Anterior cingulate cortex (tissue), 58 donors: Measurements from ENCODE around the gene CMYA5.

ENCODE experiments used
- DNase-seq, 58 donors: peaks; one replicate each; lab custom pipeline; 2025; lab: John Stamatoyannopoulos, UW

Gene CMYA5

DNA sequence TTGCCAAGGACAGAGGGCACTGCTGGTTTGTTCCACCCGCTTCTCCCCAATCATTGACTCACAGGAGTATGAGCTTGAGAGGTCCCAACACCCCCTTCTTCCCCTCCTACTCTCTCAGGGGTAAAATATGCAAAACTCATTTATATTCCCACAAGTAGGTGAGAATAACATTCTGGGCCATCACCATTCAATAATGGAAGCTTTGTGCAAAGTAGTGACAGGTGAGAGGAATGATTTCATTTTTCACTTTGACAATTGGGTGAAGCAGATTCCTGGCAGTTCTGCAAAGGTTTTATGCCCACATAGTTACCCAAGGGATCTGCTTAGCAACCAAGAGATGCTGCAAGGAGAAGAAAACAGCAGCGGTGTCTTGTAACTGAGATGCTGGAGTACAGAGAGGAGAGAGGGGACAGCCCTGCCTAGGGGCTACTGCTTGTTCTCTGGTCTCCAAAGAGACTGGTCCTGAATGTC lies 137.6 kb downstream of the CMYA5 start:
- DNase-seq: peak in 11 of 58 donors; percentile 10 to 51 (median 21)

DNA sequence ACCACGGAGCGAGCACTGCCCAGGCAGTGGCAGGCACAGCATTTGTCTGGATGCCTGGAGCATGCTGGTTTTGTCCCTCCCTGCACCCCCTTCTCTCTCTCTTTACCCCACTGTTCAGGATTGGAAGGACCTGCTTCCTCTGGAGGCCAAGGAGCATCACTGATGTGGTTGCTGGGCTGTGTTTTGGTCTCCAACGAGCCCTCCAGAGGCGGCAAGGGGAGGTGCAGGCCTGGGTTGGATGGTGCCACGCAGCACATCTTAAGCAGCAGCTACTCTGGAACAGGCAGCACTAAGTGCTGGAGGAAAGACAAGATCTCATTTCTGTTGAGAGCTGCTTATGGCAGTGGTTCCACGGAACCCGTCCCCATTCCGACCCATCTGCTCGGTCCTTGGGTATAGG lies 139.6 kb downstream of the CMYA5 start:
- DNase-seq: peak in 1 of 58 donors; percentile 9

DNA sequence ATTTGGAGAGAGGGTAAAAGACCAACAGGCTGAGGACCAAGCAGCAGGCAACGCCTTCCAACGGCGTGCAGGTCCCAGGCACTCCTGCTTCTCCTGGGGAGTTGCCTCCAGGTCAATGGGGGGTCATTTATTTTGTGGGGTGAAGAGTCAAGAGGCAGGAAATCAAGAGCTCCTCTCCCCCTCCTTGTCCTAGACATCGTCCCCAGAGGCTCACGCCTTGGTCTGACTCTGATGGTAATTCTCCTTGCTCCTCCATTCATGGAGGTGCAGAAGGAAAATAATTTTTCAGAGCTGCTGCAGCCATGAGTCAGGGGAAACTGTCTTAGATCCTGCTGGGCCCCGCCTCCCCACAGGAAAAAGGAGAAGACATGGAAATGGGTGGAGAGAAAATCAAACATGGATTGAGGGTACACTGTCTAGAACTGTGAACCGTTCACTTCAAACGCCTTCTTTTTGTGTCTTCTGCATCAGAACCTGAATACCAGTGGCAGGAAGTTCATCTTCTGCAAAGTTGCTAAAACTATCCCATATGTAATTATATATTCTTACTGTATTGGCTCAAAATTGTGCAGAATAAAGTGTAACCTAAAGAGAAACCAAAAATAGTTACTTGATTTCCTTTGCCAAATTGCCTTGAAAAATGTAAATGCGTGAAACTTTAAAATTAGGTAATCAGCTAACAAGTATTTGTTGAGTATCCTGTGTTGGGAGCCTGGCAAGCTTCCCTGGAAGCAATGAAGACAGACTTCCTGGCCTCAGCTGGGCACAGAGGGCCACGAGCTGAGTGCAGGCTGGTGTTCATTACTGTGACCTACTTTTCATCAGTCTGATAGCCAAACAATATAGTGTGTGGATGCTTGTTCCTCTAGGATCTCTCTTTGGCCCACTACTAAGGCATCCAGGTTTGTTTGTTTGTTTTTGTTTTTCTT lies 142.0 kb downstream of the CMYA5 start:
- DNase-seq: peak in 6 of 58 donors; percentile 7 to 15 (median 11)

DNA sequence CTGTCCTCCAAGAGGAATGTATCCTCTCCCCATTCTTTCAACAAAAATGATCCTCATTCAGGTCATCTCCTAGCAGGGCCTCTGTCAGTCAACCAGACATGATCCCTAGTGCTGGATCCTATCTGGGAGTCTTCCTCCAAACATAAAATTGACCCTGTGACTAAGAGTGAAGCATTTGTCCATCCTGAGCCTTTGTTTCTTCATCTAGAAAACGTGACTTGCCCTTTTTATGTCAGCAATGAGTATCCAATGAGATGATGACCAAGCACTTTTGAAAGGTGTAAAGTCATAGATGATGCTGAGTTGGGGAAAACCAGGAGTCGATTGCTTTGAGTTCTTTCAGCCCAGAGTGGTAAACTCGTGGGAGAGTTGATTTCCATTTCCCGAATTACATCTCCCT lies 143.3 kb downstream of the CMYA5 start:
- no peak for DNase-seq

DNA sequence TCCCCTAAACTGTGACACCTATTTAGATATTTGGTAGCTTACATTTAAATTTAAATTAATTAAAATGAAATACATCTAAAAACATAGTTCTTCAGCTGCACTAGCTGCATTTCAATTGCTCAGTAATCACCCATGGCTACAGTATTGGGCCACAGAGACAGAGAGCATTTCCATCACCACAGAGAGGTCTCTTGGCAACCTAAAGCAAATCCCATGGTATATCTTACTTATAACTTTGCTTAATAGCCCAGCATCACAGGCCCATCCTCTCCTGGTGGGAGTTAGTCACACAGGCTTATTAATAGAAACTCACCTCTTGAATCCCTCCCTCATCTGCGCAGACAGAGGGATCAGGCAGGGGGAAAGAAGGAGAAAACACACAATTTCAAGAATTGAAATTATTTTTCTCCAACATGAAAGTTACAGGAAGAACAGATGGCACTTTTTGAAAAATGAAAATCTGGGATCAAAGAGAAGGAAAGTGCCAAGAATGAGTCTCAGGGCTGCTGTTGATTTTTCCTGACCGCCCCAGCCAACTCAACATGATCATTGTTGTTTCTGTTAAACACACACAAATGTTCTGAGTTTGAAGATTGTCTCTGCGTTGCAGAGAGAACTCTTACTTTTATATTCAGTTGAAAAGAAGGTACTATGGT lies 144.6 kb downstream of the CMYA5 start:
- peak in 2 of 58 donors; percentile 6 to 17 for DNase-seq

DNA sequence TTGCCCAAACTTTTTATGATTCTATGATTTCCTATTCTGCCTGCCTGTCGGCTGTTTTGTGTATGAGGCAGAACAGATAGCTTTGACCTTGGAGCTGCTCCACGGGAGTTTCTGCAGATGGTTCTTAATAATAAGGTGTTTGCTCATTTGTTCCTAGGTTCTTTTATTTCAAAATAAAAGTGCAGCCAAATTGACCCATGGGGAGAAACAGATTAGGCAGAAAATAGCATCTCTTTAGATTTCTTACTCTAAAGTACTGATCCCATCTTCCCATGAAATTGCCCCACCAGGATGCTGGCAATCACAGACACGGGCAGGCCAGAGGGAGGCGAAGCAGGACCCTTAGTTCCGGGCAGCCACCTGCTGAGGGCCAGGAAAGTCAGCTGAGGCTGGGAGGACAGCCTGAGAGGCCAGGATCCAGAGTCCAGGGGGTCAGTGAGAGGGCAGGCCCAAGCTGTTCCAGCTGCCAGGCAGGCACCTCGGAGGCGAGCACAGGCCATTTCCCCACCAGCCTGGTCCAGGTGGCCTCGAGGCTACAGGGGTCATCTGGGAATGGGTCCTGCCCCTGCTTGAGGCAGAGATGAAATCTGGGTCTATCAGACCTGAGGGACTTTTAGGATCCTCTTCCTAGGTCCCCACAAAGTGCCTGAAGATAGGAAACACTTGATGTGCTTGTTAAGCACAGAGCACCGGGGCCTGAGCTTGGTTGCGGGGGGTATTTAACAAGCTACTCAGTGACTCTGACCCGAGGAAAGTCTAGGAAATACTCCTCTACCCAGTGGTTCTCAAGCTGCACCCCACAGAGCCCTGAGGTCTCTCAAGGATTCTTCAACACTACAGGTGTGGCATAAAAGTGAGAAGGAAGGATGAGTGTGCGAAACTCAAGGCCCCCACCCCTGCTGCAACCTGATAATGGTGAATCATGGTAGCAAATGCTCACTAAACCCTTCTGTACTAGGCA lies 145.4 kb downstream of the CMYA5 start:
- DNase-seq: no peak

DNA sequence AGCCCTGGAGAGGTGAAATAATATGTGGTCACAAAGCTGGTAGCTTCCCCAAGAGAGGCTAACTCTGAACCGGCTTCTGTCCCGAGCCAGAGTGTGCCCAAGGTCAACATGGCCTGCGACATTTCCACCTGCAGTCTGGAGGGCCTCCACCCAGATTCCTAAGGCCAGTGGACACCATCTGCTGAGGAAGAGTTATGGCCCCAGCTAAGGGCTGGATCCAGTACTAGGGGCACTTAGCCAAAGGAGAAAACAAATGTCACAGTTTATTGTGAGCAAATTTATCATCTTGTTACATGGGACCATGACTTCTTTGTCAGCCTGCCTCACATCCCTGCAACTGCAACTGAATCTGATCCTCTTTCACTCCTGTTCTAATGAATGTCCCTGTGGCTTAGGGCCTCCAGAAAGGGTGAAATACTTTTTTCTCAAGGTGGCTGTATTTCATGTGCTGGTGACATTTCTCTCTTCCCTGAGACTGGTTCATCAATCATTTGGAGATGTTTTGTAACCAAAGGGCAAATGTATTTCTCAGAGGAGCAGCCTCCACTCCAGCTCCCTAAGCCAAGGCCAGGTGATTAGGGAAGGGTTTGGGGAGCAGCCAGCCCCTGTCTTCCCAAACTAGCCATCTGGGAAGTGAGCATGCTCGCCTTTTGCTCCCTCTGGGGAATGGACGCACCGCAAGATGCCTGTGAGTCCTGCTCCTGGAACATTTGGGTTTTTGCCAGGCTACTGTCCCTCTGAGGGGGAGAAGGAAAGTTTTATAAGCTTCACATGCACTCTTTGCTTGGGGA lies 148.3 kb downstream of the CMYA5 start:
- no peak for DNase-seq

DNA sequence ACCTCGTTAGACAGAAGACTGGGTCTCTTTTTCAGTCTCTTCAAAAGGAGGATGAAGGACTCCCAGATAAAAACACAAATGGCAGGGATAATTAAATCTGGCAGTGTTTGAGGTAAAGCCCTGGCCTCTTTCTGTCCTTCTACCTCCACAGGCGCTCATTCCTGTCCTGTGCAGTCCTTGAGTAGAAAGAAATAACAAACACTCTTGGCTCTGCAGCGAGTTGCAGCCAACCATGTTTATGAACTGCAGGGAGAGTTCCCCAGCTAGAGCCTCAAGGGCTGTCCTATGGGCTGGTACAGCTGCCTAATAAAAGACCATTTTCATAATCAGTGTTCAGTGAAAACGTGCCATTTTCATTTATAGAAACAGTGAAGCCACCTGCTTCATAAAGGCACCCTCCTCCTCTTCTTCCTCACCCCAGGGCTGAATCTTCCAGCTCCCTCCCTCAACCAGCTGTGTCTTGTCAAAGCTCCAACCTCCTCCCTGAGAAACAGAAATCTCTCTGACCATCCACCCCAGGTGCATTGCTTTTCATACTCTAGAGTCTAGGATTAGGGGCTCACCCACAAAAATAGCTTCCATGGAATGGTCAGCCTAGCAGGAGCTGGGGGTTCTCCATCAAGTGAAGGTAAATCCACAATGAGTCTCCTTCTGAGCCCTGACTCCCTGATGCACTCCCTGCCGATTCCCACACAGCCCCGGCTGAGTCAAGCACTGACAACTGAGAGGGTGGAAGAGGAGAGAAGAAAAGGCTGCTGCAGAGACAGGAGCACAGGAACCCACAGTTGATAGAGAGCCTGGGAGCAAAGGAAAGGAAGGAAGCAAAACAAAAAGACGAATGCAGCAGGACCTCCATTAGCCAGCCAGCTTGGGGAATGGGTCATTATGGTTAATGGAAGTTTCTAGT lies 150.7 kb downstream of the CMYA5 start:
- DNase-seq: peak in 18 of 58 donors; percentile 10 to 66 (median 30)

DNA sequence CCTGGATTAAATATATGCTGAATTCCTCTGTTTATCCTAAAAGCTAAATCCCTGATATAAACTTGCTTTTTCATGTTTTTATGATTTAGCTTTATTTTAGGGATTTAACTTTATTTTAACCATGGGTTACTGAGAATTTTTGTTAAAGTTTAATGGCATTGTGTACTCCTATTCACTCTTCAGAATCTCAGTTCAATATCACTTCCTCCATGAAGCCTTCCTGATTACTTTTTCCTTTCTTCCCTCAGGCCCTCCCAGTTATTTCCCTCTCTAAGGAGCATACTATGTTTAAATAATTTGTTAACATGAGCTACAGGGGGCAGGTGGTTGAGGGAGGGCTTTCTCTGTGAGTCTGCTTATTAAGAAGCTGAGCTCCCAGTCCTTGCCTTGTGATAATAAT lies 151.5 kb downstream of the CMYA5 start:
- DNase-seq: no peak

DNA sequence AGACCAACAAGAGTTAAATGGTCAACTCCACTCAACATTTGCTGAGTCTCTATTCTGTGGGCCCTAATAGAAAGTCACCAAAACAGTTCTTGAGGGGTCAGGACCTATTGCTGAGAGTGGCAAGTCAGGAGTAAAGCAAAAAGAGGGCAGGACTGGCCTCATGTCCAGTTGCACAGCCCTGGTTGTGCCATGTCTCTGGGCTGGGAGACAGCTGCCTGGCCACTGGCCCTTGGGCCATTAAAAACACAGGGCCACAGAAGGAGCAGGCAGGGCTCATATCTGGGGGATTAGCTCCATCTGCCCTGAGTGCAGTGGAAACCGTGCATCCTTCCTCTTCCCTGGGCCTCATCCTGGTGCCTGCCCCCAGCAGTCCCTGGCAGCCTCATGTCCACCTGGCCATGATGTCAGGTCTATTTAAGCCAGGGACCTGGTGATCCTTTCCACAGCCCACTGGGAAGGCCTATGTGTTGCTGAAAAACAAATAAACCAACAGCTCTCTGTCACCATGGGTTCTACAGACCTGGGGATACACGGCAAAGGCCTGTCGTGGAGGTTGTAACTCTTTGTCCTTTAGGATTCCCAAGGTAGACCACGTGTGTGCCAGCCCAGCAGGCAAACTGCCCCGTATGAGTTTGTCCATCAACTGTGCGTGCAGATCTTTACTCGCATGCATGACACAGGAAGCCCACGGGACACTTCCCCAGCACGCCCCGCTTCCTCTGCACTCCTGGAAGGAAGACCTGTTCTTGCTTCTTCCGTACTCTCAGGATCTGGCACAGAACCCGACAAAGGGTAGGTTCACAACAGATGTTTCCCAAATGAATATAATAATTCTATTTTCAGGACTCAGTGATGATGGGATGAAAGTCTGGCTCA lies 152.6 kb downstream of the CMYA5 start:
- no peak for DNase-seq

DNA sequence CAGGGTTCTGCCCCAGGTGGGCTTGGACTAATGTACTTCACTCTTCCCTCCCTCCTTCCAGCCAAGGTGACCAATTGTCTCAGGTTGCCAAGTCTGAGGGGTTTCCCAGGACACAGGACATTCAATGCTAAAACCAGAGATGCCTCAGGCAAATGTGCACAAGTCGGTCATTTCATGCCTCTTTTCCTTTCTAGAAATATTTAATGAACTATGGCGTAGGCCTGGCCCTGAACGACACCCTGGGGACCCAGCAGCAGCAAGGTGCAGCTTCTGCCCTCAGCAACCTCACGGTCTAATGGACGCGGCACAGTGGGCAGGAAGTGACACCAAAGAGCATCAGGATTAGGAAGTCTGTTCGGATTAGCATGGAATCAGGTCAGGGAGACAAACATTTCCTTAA lies 153.4 kb downstream of the CMYA5 start:
- DNase-seq: no peak

DNA sequence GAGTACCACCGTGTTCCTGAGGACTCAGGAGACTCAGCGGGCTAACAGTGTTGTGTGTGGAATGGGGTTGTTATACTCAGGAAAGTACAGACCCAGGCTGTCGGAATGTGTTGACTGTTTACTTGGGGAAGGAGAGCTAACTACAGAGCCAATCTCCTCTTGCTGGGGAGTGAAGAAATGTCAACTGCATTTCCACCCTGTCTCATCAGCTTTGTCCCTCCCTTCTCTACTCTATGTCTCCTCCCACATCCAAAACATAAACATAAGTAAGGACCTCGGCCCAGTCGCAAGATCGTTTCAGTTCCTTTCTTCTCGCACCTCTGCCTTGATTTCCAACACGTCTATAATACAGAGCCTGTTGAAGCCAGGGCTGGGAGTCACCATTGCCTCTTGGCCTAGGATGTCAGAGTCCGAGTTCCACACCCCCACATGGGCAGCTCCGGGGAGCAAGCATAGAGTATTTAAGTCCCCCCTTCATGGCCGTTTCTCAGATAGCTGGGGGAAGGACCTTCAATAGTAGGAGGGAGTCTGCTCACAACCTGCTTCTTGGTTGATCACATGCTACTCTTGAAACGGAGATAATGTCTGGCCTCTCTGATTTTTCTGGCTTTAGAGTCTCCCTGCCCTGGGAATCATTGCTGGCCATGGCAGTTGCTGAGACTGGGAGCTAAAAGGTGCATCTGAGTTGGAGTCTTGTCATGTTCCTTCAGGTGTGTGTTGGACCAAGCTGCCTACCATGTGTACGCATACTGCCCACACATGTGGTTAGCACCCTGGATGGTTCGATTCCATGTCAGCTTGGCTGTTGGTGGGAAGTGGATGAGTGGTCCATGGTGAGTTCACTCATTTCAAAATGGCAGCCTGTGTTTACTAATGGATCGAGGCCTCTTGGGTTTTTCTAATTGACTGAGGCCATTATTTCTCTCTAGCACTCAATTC lies 154.1 kb downstream of the CMYA5 start:
- no peak for DNase-seq

DNA sequence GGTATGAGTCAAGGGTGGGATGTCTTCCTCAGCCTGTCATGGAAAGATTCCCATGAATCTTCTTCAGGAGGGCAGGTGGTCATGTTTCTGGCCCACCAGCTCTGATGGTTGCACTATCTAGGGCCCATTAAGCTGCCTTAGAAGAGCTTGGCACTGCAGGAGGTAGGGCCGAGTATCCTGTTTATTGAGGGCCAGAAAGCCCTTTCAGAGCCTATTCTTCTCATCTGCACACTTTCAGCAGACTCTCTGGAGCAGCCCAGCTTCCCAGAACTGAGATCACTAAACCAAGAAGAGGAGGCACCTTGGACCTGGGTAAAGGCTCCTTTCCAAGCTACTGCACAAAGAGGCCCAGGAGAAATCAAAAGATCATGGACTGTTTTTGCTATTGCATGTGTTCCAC lies 154.9 kb downstream of the CMYA5 start:
- DNase-seq: no peak

DNA sequence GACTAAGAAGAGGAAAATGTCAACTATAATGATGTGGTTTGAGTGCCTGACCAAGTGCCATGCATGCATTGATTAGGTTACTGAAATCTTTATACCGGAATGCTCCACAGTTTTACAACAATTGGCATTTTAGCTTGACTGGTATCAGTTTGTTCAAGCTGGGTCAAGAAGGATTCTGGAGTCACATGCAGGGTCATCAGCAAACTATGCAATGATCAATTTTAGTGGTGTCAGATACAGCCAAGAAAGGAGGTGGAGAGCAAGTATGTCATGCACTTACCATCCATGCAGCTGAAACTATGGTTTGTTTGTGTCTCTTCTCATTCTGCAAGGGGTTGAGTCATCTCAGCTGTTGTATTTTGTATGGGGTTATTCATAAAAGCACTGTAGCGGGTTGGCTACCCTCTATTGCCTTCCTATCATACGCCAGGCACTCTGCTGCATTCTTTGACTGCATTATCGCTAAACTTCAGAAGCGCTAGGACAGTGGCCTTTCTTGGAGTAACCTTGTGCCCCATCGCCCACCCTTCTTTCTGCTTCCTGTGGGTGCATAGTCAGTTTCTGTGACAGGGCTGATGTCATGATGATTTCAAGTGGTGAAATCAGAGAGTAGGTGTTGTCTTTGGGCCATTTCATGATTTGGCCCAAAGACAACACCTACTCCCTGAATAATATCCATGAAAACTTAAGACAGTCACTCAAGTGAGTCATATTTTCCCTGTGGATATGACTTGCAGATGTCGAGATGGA lies 156.0 kb downstream of the CMYA5 start:
- DNase-seq: peak in 4 of 58 donors; percentile 11 to 27 (median 20)

DNA sequence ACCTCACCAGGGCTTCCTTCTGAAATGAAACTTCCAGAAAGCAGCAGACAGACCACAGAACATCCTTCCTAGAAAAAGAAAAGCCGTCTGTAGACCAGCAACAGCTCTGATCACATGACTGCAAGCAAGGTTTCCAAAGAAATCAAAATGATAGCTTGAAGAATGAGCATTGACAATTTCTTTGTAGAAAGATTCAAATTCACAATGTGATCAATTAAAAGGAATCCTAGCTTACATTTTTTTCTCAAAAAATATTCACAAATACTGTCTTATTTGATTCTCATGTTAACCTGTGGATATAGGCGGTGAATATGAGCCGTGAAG lies 156.5 kb downstream of the CMYA5 start:
- DNase-seq: no peak

DNA sequence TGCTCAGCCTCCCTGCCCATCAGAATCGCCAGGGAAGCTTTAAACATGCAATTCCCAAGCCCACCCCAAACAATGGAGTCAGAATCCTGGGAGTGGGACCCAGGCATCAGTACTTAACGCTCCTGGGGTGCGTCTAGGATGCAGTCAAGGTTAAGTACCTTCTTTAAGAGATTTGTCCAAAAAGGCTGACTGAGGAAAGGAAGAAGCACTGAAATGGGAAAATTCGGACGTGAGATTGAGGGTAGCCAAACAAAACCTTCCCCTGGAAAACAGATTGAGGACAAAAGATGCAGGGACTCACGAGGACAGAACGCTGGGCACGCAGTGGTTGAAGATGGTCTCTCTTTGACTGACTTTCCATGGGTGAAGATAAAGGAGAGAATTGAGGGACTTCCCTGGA lies 157.9 kb downstream of the CMYA5 start:
- DNase-seq: no peak
